Stimulated activated CD8-positive, alpha-beta memory T cell treated with anti-CD3 and anti-CD28 coated beads, Interleukin-12 subunit alpha, Interleukin-12 subunit beta, amount 100 ng/mL, for 1 hour (primary cell): ENCODE measurements around the gene LIN28B.
"Not testable (repeated sequence)": the region's sequence is repeated elsewhere in the genome, so short reads cannot be mapped to it uniquely, and the experiment has no call there.

ENCODE experiments used
- DNase-seq: peaks from one replicate; pipeline ENCODE4 v3.0.0-alpha.2; 2020; ENCODE audit warnings: low read depth

The LIN28B gene

GRCh38 chr6:105069821-105070445 lies 113.0 kb downstream of the LIN28B start:
- DNase-seq, result no peak

- DNase-seq, result no peak
Measured at GRCh38 chr6:105072798-105073199, 115.9 kb downstream of the LIN28B start.

- no peak for DNase-seq
Measured at GRCh38 chr6:105075210-105075609, 118.3 kb downstream of the LIN28B start.

GRCh38 chr6:105076418-105076817 lies 119.5 kb downstream of the LIN28B start:
- DNase-seq, result not testable (repeated sequence)

- no peak for DNase-seq
Measured at GRCh38 chr6:105077596-105078385, 120.9 kb downstream of the LIN28B start.

GRCh38 chr6:105078386-105078708 lies 121.4 kb downstream of the LIN28B start:
- no peak for DNase-seq

GRCh38 chr6:105080279-105080678 lies 123.4 kb downstream of the LIN28B start:
- no peak for DNase-seq

- DNase-seq, result not testable (repeated sequence)
Measured at GRCh38 chr6:105081662-105082061, 124.8 kb downstream of the LIN28B start.

- peak; percentile 11 for DNase-seq
Measured at GRCh38 chr6:105087571-105088211, 130.8 kb downstream of the LIN28B start.

- no peak for DNase-seq
Measured at GRCh38 chr6:105091140-105091829, 134.4 kb downstream of the LIN28B start.

- no peak for DNase-seq
Measured at GRCh38 chr6:105094133-105094640, 137.3 kb downstream of the LIN28B start.

GRCh38 chr6:105095139-105095538 lies 138.2 kb downstream of the LIN28B start:
- DNase-seq, result no peak

- no peak for DNase-seq
Measured at GRCh38 chr6:105097288-105097687, 140.4 kb downstream of the LIN28B start.

- no peak for DNase-seq
Measured at GRCh38 chr6:105099371-105099770, 142.5 kb downstream of the LIN28B start.

- no peak for DNase-seq
Measured at GRCh38 chr6:105102186-105102585, 145.3 kb downstream of the LIN28B start.

GRCh38 chr6:105105094-105105493 lies 148.2 kb downstream of the LIN28B start:
- no peak for DNase-seq

GRCh38 chr6:105106260-105106659 lies 149.4 kb downstream of the LIN28B start:
- no peak for DNase-seq

- DNase-seq, result no peak
Measured at GRCh38 chr6:105107207-105107606, 150.3 kb downstream of the LIN28B start.

- no peak for DNase-seq
Measured at GRCh38 chr6:105108631-105109262, 151.8 kb downstream of the LIN28B start.

- DNase-seq, result no peak
Measured at GRCh38 chr6:105109955-105110895, 153.3 kb downstream of the LIN28B start.

GRCh38 chr6:105111105-105111504 lies 154.2 kb downstream of the LIN28B start:
- no peak for DNase-seq
